H1 (cell line): ENCODE data around the gene ZNF593. TPM values are rescaled to one million over a fixed set of nuclear protein-coding genes. Genes with fewer than 3 reads are reported as not detected.

Experiments used
- CTCF ChIA-PET: fragments of 300-600 bp; sonication (Branson Sonifier 250); formaldehyde crosslinking; loops from one replicate; lab custom pipeline; 2021; ENCODE audit not compliant: partially characterized antibody; lab: Charles Lee
- POLR2A ChIA-PET: fragments of 300-600 bp; sonication (Branson Sonifier 250); formaldehyde crosslinking; loops from one replicate; lab custom pipeline; 2021; ENCODE audit warnings: inconsistent platforms; ENCODE audit not compliant: partially characterized antibody; lab: Charles Lee
- DNase-seq, 2 experiments: peaks; one replicate each; pipeline versions ENCODE4 v3.0.0 to v3.0.0-alpha.2; 2010 to 2022; ENCODE audit warnings: low spot score in 2 of 2, low read depth in 1 of 2, mixed read lengths in 1 of 2
- FAIRE-seq: peaks from 2 replicates; lab custom pipeline; 2011; peaks lifted over from hg19 to GRCh38; lab: Jason Lieb, UNC
- H2AFZ ChIP-seq: 2 replicates; pipeline ENCODE4 v1.8.1; 2012; ENCODE audit warnings: low read length, inconsistent platforms
- H2AK5ac ChIP-seq: 2 replicates; pipeline ENCODE4 v1.6.1; 2013; ENCODE audit warnings: low read depth, low read length
- H2BK120ac ChIP-seq: replicated peaks from 2 replicates; pipeline ENCODE3; 2013; ENCODE audit warnings: low read depth, low read length, inconsistent platforms
- H2BK12ac ChIP-seq: 2 replicates; pipeline ENCODE4 v1.6.1; 2013; ENCODE audit warnings: low read depth, low read length
- H2BK15ac ChIP-seq: 2 replicates; pipeline ENCODE4 v1.6.1; 2013; ENCODE audit warnings: low read length
- H2BK20ac ChIP-seq: 2 replicates; pipeline ENCODE4 v1.6.1; 2013; ENCODE audit warnings: low read length
- H2BK5ac ChIP-seq: 2 replicates; pipeline ENCODE4 v1.6.1; 2013; ENCODE audit warnings: low read depth, low read length
- H3K14ac ChIP-seq: 2 replicates; pipeline ENCODE4 v1.6.1; 2013; ENCODE audit warnings: inconsistent platforms; ENCODE audit not compliant: insufficient read length
- H3K18ac ChIP-seq: 2 replicates; pipeline ENCODE4 v1.6.1; 2013; ENCODE audit warnings: low read length; ENCODE audit errors: extremely low read depth
- H3K23ac ChIP-seq: 2 replicates; pipeline ENCODE4 v1.6.1; 2013; ENCODE audit warnings: inconsistent platforms; ENCODE audit not compliant: insufficient read length
- H3K23me2 ChIP-seq: 2 replicates; pipeline ENCODE4 v1.6.1; 2013; ENCODE audit warnings: low read depth, low read length
- H3K27ac ChIP-seq: 2 replicates; pipeline ENCODE4 v1.6.1; 2011; ENCODE audit warnings: low read depth, low read length, inconsistent platforms
- H3K27me3 ChIP-seq, 4 experiments: replicated peaks in 1 of 4; 1 replicate in 1 of 4; 2 replicates in 3 of 4; pipeline versions ENCODE4 v1.6.1 to v1.8.1; 2011 to 2013; ENCODE audit warnings: low read length in 3 of 4, mild to moderate bottlenecking in 3 of 4, inconsistent platforms in 2 of 4, mixed read lengths in 2 of 4, moderate library complexity in 1 of 4; ENCODE audit not compliant: control insufficient read depth in 3 of 4, insufficient read depth in 3 of 4; ENCODE audit errors: extremely low read depth in 1 of 4
- H3K36me3 ChIP-seq, 4 experiments: 2 replicates each; pipeline versions ENCODE4 v1.6.1 to v1.8.1; 2011 to 2013; ENCODE audit warnings: mild to moderate bottlenecking in 4 of 4, low read length in 3 of 4, moderate library complexity in 2 of 4, control low read depth in 1 of 4, inconsistent platforms in 1 of 4; ENCODE audit not compliant: insufficient read depth in 4 of 4, control insufficient read depth in 2 of 4
- H3K4ac ChIP-seq: replicated peaks from 2 replicates; pipeline ENCODE3; 2013; ENCODE audit warnings: low read length, low read depth, mixed read lengths, inconsistent platforms; ENCODE audit not compliant: insufficient read length
- H3K4me1 ChIP-seq, 4 experiments: replicated peaks in 1 of 4; 1 replicate in 1 of 4; 2 replicates in 3 of 4; pipeline versions ENCODE4 v1.6.1 to v1.8.1; 2011 to 2013; ENCODE audit warnings: low read length in 3 of 4, inconsistent platforms in 2 of 4, mixed read lengths in 1 of 4; ENCODE audit not compliant: insufficient read depth in 4 of 4, control insufficient read depth in 3 of 4
- H3K4me2 ChIP-seq, 2 experiments: 2 replicates each; pipeline versions ENCODE4 v1.6.1 to v1.8.1; 2011 to 2013; ENCODE audit warnings: low read depth in 2 of 2, low read length in 2 of 2, control low read depth in 1 of 2, inconsistent platforms in 1 of 2, mild to moderate bottlenecking in 1 of 2; ENCODE audit not compliant: insufficient read depth in 1 of 2
- H3K4me3 ChIP-seq, 4 experiments: fragments of 200-600, 300-600 bp in 1 of 4; sonication (generic), shearing (Covaris generic), sonication (Bioruptor Twin) in 1 of 4; 2 replicates each; pipeline versions ENCODE4 v1.5.1 to v1.8.1; 2011 to 2016; ENCODE audit warnings: low read length in 4 of 4, low read depth in 3 of 4, control low read depth in 2 of 4, inconsistent platforms in 2 of 4, mild to moderate bottlenecking in 2 of 4, mixed read lengths in 1 of 4, moderate library complexity in 1 of 4; ENCODE audit not compliant: insufficient read depth in 2 of 4; ENCODE audit errors: extremely low read depth in 1 of 4
- H3K56ac ChIP-seq: replicated peaks from 2 replicates; pipeline ENCODE3; 2013; ENCODE audit warnings: low read depth, mild to moderate bottlenecking, mixed read lengths, low read length, inconsistent platforms; ENCODE audit not compliant: insufficient read length
- H3K79me1 ChIP-seq: 2 replicates; pipeline ENCODE4 v1.6.1; 2013; ENCODE audit warnings: low read depth, low read length, control low read depth
- H3K79me2 ChIP-seq, 2 experiments: 2 replicates each; pipeline versions ENCODE4 v1.6.1 to v1.8.1; 2012 to 2013; ENCODE audit warnings: low read length in 2 of 2, mild to moderate bottlenecking in 2 of 2, inconsistent platforms in 1 of 2; ENCODE audit not compliant: insufficient read depth in 2 of 2, control insufficient read depth in 1 of 2
- H3K9ac ChIP-seq, 4 experiments: replicated peaks in 1 of 4; 1 replicate in 1 of 4; 2 replicates in 3 of 4; pipeline versions ENCODE4 v1.6.1 to v1.8.1; 2011 to 2013; ENCODE audit warnings: low read depth in 3 of 4, low read length in 3 of 4, control low read depth in 2 of 4, mild to moderate bottlenecking in 2 of 4, moderate library complexity in 2 of 4, inconsistent platforms in 1 of 4; ENCODE audit errors: extremely low read depth in 1 of 4
- H3K9me3 ChIP-seq, 2 experiments: 2 replicates each; pipeline versions ENCODE4 v1.6.1 to v1.8.1; 2012 to 2013; ENCODE audit warnings: mild to moderate bottlenecking in 2 of 2, moderate library complexity in 2 of 2, control low read depth in 1 of 2, inconsistent platforms in 1 of 2, low read depth in 1 of 2, low read length in 1 of 2, mixed read lengths in 1 of 2; ENCODE audit not compliant: insufficient read depth in 2 of 2
- H4K20me1 ChIP-seq, 2 experiments: replicated peaks in 1 of 2; 2 replicates each; pipeline versions ENCODE3 to v1.8.1; 2011 to 2013; ENCODE audit warnings: inconsistent platforms in 2 of 2, low read length in 2 of 2, mild to moderate bottlenecking in 1 of 2; ENCODE audit not compliant: insufficient read depth in 2 of 2, control insufficient read depth in 1 of 2
- H4K5ac ChIP-seq: 2 replicates; pipeline ENCODE4 v1.6.1; 2013; ENCODE audit warnings: low read length, low read depth, mixed read lengths, inconsistent platforms; ENCODE audit not compliant: insufficient read length
- H4K8ac ChIP-seq: 2 replicates; pipeline ENCODE4 v1.8.0; 2013; ENCODE audit warnings: mild to moderate bottlenecking, moderate library complexity, low read length, inconsistent platforms; ENCODE audit not compliant: insufficient read depth; ENCODE audit errors: extremely low read depth
- H4K91ac ChIP-seq: replicated peaks from 2 replicates; pipeline ENCODE3; 2013; ENCODE audit warnings: low read length, mixed read lengths, inconsistent platforms; ENCODE audit not compliant: insufficient read length
- CHD2 ChIP-seq: IDR thresholded peaks from 2 replicates; pipeline ENCODE4 v1.6.1; 2012; ENCODE audit warnings: low read length, improper control_type of control experiment
- EZH2 ChIP-seq: fragments of 200-600 bp; sonication (generic); IDR thresholded peaks from 2 replicates; pipeline ENCODE4 v1.7.1; 2012; ENCODE audit warnings: low read depth, mild to moderate bottlenecking, moderate library complexity, low read length, inconsistent platforms; ENCODE audit not compliant: severe bottlenecking
- GABPA ChIP-seq: IDR thresholded peaks from 2 replicates; pipeline ENCODE4 v1.6.1; 2011; ENCODE audit warnings: mild to moderate bottlenecking, low read length, moderate library complexity, borderline replicate concordance; ENCODE audit not compliant: insufficient read depth
- GTF2F1 ChIP-seq: IDR thresholded peaks from 2 replicates; pipeline ENCODE4 v1.6.1; 2012; ENCODE audit warnings: low read depth, low read length, improper control_type of control experiment, borderline replicate concordance
- NRF1 ChIP-seq: IDR thresholded peaks from 2 replicates; pipeline ENCODE4 v1.6.1; 2011; ENCODE audit warnings: mild to moderate bottlenecking, low read depth, low read length, improper control_type of control experiment
- POLR2A ChIP-seq, 2 experiments: IDR thresholded peaks; 1 replicate in 1 of 2; 2 replicates in 1 of 2; pipeline ENCODE4 v1.6.1; 2011; ENCODE audit warnings: low read depth in 2 of 2, low read length in 2 of 2, mild to moderate bottlenecking in 2 of 2; ENCODE audit errors: control extremely low read depth in 1 of 2
- TCF12 ChIP-seq: IDR thresholded peaks from 2 replicates; pipeline ENCODE4 v1.6.1; 2011; ENCODE audit warnings: low read depth, mild to moderate bottlenecking, low read length
- WGBS, 2 experiments: shearing (Covaris generic) in 1 of 2; methylation state at CpG; one replicate each; pipeline versions ENCODE4 v1.1.6 to v1.1.7; 2013 to 2015; ENCODE audit warnings: low lambda C conversion rate in 2 of 2, mixed read lengths in 2 of 2, inconsistent platforms in 1 of 2, low coverage in 1 of 2, missing lambda C conversion rate in 1 of 2; ENCODE audit not compliant: insufficient replicate concordance in 2 of 2, insufficient coverage in 1 of 2, insufficient read length in 1 of 2; ENCODE audit errors: extremely low coverage in 1 of 2, missing lambda C conversion rate in 1 of 2; 5-methylcytosine and 5-hydroxymethylcytosine counted together
- polyA plus RNA-seq, 7 experiments: library from polyadenylated mRNA; depleted of rRNA in 3 of 7; stranded (reverse) in 5 of 7; unstranded in 2 of 7; fragments of >200 nt in 5 of 7; fragments of 200-250 nt in 2 of 7; gene quantifications; 1 replicate in 5 of 7; 2 replicates in 1 of 7; 4 replicates in 1 of 7; pipeline versions ENCODE4 v1.2.1 to v1.2.3, GENCODE V29; 2011 to 2013; ENCODE audit warnings: missing spikeins in 2 of 7, mixed read lengths in 2 of 7
- total RNA-seq: library from RNA; stranded (reverse); fragmentation: NEBNext Ultra II Directional; extraction: Animal tissue kit (Norgen Biotek cat#: 25700); gene quantifications from 2 replicates; pipeline ENCODE4 v1.2.1, GENCODE V29; 2021
- TF ChIP-seq, protein P1 (sequence below), 3 experiments: IDR thresholded peaks; 1 replicate in 2 of 3; 2 replicates in 1 of 3; pipeline versions ENCODE4 v1.5.1 to v1.6.1; 2011; ENCODE audit warnings: low read length in 3 of 3, mild to moderate bottlenecking in 3 of 3, inconsistent platforms in 2 of 3, low read depth in 1 of 3, moderate library complexity in 1 of 3; ENCODE audit not compliant: insufficient read depth in 1 of 3; ENCODE audit errors: control extremely low read depth in 1 of 3

The ZNF593 gene
- total and polyA plus RNA-seq, 2 of the 8 experiments (the other 6 are each of a cell fraction or from before 2014, with no cell fraction given): 38.2 to 68.0 TPM

DNA sequence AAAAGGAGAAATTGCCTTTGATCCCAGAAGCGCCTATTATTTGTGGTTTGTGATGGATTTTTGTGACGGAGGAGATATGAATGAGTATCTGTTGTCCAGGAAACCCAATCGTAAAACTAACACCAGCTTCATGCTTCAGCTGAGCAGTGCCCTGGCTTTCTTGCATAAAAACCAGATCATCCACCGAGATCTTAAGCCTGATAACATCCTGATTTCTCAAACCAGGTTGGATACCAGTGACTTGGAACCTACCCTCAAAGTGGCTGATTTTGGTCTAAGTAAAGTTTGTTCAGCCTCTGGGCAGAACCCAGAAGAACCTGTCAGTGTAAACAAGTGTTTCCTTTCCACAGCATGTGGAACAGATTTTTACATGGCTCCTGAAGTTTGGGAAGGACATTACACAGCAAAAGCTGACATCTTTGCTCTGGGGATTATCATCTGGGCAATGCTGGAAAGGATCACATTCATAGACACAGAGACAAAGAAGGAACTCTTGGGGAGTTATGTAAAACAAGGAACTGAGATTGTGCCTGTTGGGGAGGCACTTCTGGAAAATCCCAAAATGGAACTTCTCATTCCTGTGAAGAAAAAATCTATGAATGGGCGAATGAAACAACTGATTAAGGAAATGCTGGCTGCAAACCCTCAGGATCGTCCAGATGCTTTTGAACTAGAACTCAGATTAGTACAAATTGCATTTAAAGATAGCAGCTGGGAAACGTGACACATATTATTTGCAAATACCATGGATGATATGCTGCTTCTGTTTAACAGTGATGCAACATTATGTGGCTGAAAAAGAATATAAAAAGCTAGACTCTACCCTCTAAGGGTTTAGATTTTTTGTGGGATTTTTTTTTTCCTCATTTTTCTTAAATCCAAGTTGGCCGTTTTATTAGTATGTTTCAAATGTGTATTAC lies 47.6 kb upstream of the ZNF593 start:
- POLR2A ChIA-PET: interaction anchor here (1.5 to 1.9 kb wide), 2 partner anchors 9 to 10 kb away, joined by 3 to 4 read pairs; no protein-coding TSS in a partner anchor
- no peak overlapping the region for H3K9ac ChIP-seq
- H3K14ac ChIP-seq: no peak overlapping the region
- no peaks in the 10 kb centered on the region for H3K79me2 ChIP-seq
- no peak overlapping the region for H3K4me3 ChIP-seq
- no peak overlapping the region for H3K56ac ChIP-seq
- DNase-seq: no peak
- no peak overlapping the region for H2AK5ac ChIP-seq
- H4K20me1 ChIP-seq: peaks cover 0 to 2% of the 10 kb centered on the region in 2 experiments
- CTCF ChIA-PET: interaction anchor here (1.0 to 5.2 kb wide), 7 partner anchors 9 to 153 kb away, joined by 3 to 31 read pairs (median 4); partner anchors contain the start of gene CATSPER4
- H3K18ac ChIP-seq: no peak overlapping the region
- H3K79me1 ChIP-seq: no peaks in the 10 kb centered on the region
- no peak overlapping the region for H3K4ac ChIP-seq
- no peak overlapping the region for H2BK5ac ChIP-seq
- no peaks in the 10 kb centered on the region for H3K9me3 ChIP-seq
- H3K27me3 ChIP-seq: no peaks in the 10 kb centered on the region
- H3K36me3 ChIP-seq: peaks cover 0 to 18% (median 0%) of the 10 kb centered on the region in 4 experiments; a peak in 2 of 8 replicates
- no peak overlapping the region for H3K23ac ChIP-seq
- H4K8ac ChIP-seq: no peak overlapping the region
- no peak overlapping the region for H2BK120ac ChIP-seq
- H3K4me2 ChIP-seq: no peak overlapping the region
- no peak overlapping the region for H4K5ac ChIP-seq
- no peak for TF ChIP-seq GTF2F1
- TF ChIP-seq NRF1: no peak
- no peak for TF ChIP-seq CHD2
- TF ChIP-seq GABPA: no peak
- TF ChIP-seq, protein P1, sequence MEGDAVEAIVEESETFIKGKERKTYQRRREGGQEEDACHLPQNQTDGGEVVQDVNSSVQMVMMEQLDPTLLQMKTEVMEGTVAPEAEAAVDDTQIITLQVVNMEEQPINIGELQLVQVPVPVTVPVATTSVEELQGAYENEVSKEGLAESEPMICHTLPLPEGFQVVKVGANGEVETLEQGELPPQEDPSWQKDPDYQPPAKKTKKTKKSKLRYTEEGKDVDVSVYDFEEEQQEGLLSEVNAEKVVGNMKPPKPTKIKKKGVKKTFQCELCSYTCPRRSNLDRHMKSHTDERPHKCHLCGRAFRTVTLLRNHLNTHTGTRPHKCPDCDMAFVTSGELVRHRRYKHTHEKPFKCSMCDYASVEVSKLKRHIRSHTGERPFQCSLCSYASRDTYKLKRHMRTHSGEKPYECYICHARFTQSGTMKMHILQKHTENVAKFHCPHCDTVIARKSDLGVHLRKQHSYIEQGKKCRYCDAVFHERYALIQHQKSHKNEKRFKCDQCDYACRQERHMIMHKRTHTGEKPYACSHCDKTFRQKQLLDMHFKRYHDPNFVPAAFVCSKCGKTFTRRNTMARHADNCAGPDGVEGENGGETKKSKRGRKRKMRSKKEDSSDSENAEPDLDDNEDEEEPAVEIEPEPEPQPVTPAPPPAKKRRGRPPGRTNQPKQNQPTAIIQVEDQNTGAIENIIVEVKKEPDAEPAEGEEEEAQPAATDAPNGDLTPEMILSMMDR (IDR thresholded peaks at IDR 0.05; ENCODE audit: control extremely low read depth in 1 of 3, insufficient read depth in 1 of 3, low read depth in 1 of 3, low read length in 3 of 3): no peak
- TF ChIP-seq POLR2A (IDR thresholded peaks at IDR 0.05; ENCODE audit: control extremely low read depth in 1 of 2, low read depth in 2 of 2, low read length in 2 of 2): no peak
- no peak for TF ChIP-seq TCF12
- no peak for TF ChIP-seq EZH2
- TF ChIP-seq, all 59 proteins: peak for 0
- FAIRE-seq: no peak
- Histone ChIP-seq H3K27ac (no peak overlapping the region), H3K23me2 (no peaks in the 10 kb centered on the region), H4K91ac (no peak overlapping the region), H2AFZ (no peak overlapping the region), H2BK15ac (no peak overlapping the region), H2BK12ac (no peak overlapping the region), H2BK20ac (no peak overlapping the region), H3K4me1 (no peaks in the 10 kb centered on the region)
- whole genome bisulfite sequencing, 2 experiments: 87% methylated on average over 8 of the region's 8 CpGs; no CpG with 5 or more reads in 1 of the 2 experiments
